ENCODE results near the gene VIPR2.
"Not testable (repeated sequence)": the region's sequence is repeated elsewhere in the genome, so short reads cannot be mapped to it uniquely, and the experiment has no call there.

The VIPR2 gene

GRCh38 chr7:159114981-159115380 is 29.7 kb downstream of the VIPR2 start:
- peak in 6 of 42 donors; percentile 8 to 33 (median 18) for DNase-seq
- intact Hi-C loops (cut with DNase I) = no loop called here

- peak in 5 of 42 donors; percentile 0 to 27 (median 5) for DNase-seq
- intact Hi-C loops (cut with DNase I) = no loop called here
These were observed 30.6 kb downstream of the VIPR2 start for GRCh38 chr7:159114096-159114495.

- intact Hi-C loops (cut with DNase I) = no loop called here
- peak in 2 of 42 donors; percentile 7 for DNase-seq
These were observed 31.6 kb downstream of the VIPR2 start for GRCh38 chr7:159113056-159113455.

- intact Hi-C loops (cut with DNase I) = no loop called here
- DNase-seq = peak in 7 of 42 donors; percentile 11 to 27 (median 14)
These were observed 32.3 kb downstream of the VIPR2 start for GRCh38 chr7:159112136-159113011.

GRCh38 chr7:159109653-159110035 is 35.0 kb downstream of the VIPR2 start:
- intact Hi-C loops (cut with DNase I) = no loop called here
- DNase-seq = peak in 7 of 42 donors; percentile 5 to 34 (median 14)

- peak in 7 of 42 donors; percentile 3 to 30 (median 12) for DNase-seq
- intact Hi-C loops (cut with DNase I) = no loop called here
These were observed 35.6 kb downstream of the VIPR2 start for GRCh38 chr7:159108941-159109652.

- intact Hi-C loops (cut with DNase I) = no loop called here
- DNase-seq = peak in 3 of 42 donors; percentile 5 to 25 (median 16)
These were observed 36.2 kb downstream of the VIPR2 start for GRCh38 chr7:159108491-159108890.

GRCh38 chr7:159107161-159107892 is 37.3 kb downstream of the VIPR2 start:
- peak in 3 of 42 donors; percentile 10 to 18 (median 13) for DNase-seq
- intact Hi-C loops (cut with DNase I) = no loop called here

GRCh38 chr7:159105832-159106811 is 38.5 kb downstream of the VIPR2 start:
- intact Hi-C loops (cut with DNase I) = no loop called here
- peak in 5 of 42 donors; percentile 2 to 19 (median 7) for DNase-seq

GRCh38 chr7:159105066-159105780 is 39.4 kb downstream of the VIPR2 start:
- intact Hi-C loops (cut with DNase I) = no loop called here
- DNase-seq = peak in 6 of 42 donors; percentile 7 to 20 (median 16)

GRCh38 chr7:159104188-159104920 is 40.3 kb downstream of the VIPR2 start:
- intact Hi-C loops (cut with DNase I) = no loop called here
- peak in 8 of 42 donors; percentile 8 to 27 (median 14) for DNase-seq

- peak in 9 of 42 donors; percentile 3 to 32 (median 9) for DNase-seq
- intact Hi-C loops (cut with DNase I) = no loop called here
These were observed 41.1 kb downstream of the VIPR2 start for GRCh38 chr7:159103382-159104187.

- peak in 9 of 42 donors; percentile 3 to 25 (median 4) for DNase-seq
- intact Hi-C loops (cut with DNase I) = no loop called here
These were observed 41.8 kb downstream of the VIPR2 start for GRCh38 chr7:159102681-159103381.

GRCh38 chr7:159101661-159102091 is 43.0 kb downstream of the VIPR2 start:
- intact Hi-C loops (cut with DNase I) = not testable (repeated sequence)
- peak in 10 of 42 donors; percentile 1 to 19 (median 6) for DNase-seq

GRCh38 chr7:159101083-159101395 is 43.6 kb downstream of the VIPR2 start:
- peak in 4 of 42 donors; percentile 2 to 12 (median 6) for DNase-seq

More at GRCh38 chr7:159101083-159101395, 43.6 kb downstream of the VIPR2 start:
- intact Hi-C loops (cut with DNase I) = not testable (repeated sequence)

All from head of caudate nucleus (tissue), 42 donors.